OCI-LY3 (cell line): ENCODE results near the gene ZNF521.

Experiments
- H2AFZ ChIP-seq: fragments of 200-600, 300-600 bp; shearing (Covaris generic); 2 replicates; pipeline ENCODE4 v1.6.0; 2014; ENCODE audit warnings: antibody characterized with exemption, low read depth, low read length
- H3K27ac ChIP-seq: fragments of 200-600, 300-600 bp; sonication (generic); 2 replicates; pipeline ENCODE4 v1.5.1; 2014; ENCODE audit warnings: mild to moderate bottlenecking, low read length, moderate library complexity, mixed read lengths
- H3K27me3 ChIP-seq: fragments of 200-600, 300-600 bp; sonication (generic); 2 replicates; pipeline ENCODE4 v1.6.1; 2014; ENCODE audit warnings: low read depth, low read length, mixed read lengths
- H3K36me3 ChIP-seq: fragments of 200-600, 300-600 bp; sonication (generic); replicated peaks from 2 replicates; pipeline ENCODE3; 2014; ENCODE audit warnings: low read depth, low read length, mixed read lengths
- H3K4me1 ChIP-seq: fragments of 300-600, 200-600 bp; sonication (generic); 2 replicates; pipeline ENCODE4 v1.6.1; 2014; ENCODE audit warnings: low read length, mixed read lengths
- H3K4me2 ChIP-seq: fragments of 200-600, 300-600 bp; sonication (generic); 2 replicates; pipeline ENCODE4 v1.6.1; 2014; ENCODE audit warnings: low read length, mixed read lengths
- H3K4me3 ChIP-seq: fragments of 300-600, 200-600 bp; sonication (generic); 2 replicates; pipeline ENCODE4 v1.5.1; 2014; ENCODE audit warnings: antibody characterized with exemption, mild to moderate bottlenecking, low read length, moderate library complexity
- H3K79me2 ChIP-seq: fragments of 300-600, 200-600 bp; shearing (Covaris generic); 2 replicates; pipeline ENCODE4 v1.6.1; 2014; ENCODE audit warnings: mild to moderate bottlenecking, low read length, mixed read lengths
- H3K9ac ChIP-seq: fragments of 300-600, 200-600 bp; shearing (Covaris generic); 2 replicates; pipeline ENCODE4 v1.6.0; 2014; ENCODE audit warnings: mild to moderate bottlenecking, low read length, moderate library complexity
- H3K9me3 ChIP-seq: fragments of 200-600, 300-600 bp; shearing (Covaris generic); 2 replicates; pipeline ENCODE4 v1.6.1; 2014; ENCODE audit warnings: low read length, mixed read lengths; ENCODE audit not compliant: insufficient read depth
- H4K20me1 ChIP-seq: fragments of 200-600, 300-600 bp; sonication (generic); 2 replicates; pipeline ENCODE4 v1.6.1; 2016; ENCODE audit warnings: low read length, mixed read lengths; ENCODE audit not compliant: insufficient read depth
- EZH2phosphoT487 ChIP-seq: fragments of 200-600 bp; shearing (Covaris generic); IDR thresholded peaks from 2 replicates; pipeline ENCODE4 v1.6.1; 2018; ENCODE audit warnings: antibody characterized with exemption, mixed run types, low read depth
- TF ChIP-seq, protein P1 (sequence below): fragments of 200-600, 300-600 bp; sonication (generic); IDR thresholded peaks from 2 replicates; pipeline ENCODE4 v1.5.1; 2014; ENCODE audit warnings: antibody characterized with exemption, low read length, low read depth

ZNF521 gene

DNA sequence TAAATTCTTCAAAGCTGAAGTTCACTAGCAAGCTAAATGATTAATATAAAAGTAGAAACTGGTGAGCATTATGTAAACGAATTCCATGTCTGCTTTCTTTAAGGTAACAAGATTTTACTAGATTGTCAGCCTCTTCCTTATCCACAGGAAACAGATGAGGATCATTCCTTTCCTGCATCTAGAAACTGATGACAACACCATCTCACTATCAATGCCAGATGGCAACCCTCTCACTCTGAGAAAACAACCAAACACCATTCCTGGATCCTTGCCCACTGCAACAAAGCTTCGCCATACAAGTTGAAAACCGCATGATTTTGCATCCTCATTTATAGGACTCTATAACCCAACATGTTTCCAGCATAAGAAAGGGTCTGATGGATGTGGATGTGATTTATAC, 122.9 kb downstream of the ZNF521 start:
- Histone ChIP-seq H3K9me3 (no peaks in the 10 kb centered on the region), H3K4me2 (no peak overlapping the region), H2AFZ (no peak overlapping the region), H3K4me3 (no peak overlapping the region), H3K4me1 (no peaks in the 10 kb centered on the region), H3K27ac (no peak overlapping the region), H3K79me2 (no peaks in the 10 kb centered on the region), H3K9ac (no peak overlapping the region), H3K27me3 (no peaks in the 10 kb centered on the region), H3K36me3 (no peaks in the 10 kb centered on the region), H4K20me1 (no peaks in the 10 kb centered on the region)
- TF ChIP-seq, protein P1, sequence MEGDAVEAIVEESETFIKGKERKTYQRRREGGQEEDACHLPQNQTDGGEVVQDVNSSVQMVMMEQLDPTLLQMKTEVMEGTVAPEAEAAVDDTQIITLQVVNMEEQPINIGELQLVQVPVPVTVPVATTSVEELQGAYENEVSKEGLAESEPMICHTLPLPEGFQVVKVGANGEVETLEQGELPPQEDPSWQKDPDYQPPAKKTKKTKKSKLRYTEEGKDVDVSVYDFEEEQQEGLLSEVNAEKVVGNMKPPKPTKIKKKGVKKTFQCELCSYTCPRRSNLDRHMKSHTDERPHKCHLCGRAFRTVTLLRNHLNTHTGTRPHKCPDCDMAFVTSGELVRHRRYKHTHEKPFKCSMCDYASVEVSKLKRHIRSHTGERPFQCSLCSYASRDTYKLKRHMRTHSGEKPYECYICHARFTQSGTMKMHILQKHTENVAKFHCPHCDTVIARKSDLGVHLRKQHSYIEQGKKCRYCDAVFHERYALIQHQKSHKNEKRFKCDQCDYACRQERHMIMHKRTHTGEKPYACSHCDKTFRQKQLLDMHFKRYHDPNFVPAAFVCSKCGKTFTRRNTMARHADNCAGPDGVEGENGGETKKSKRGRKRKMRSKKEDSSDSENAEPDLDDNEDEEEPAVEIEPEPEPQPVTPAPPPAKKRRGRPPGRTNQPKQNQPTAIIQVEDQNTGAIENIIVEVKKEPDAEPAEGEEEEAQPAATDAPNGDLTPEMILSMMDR = no peak
- TF ChIP-seq EZH2phosphoT487 = no peak

DNA sequence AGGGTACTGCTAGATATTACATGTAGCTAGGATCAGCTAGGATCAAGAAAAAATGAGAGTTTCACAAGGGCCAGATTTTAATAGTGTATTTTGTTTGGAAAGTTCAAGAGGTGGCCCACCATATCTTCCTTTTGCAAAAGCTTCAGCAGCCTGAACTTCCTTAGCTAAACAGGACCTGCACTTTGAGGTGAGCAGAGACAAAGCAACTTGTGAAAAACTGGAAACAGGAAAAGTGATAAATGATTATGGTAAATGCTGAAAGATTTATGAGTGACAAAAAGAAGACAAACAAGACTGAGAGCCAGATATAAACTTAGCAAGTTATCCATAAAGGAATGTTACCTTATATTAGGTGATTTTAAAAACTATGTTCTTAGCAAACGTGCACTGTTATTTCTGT, 123.6 kb downstream of the ZNF521 start:
- Histone ChIP-seq H3K27me3 (no peaks in the 10 kb centered on the region), H3K27ac (no peak overlapping the region), H3K4me1 (no peaks in the 10 kb centered on the region), H3K9me3 (no peaks in the 10 kb centered on the region), H2AFZ (no peak overlapping the region), H4K20me1 (no peaks in the 10 kb centered on the region), H3K4me3 (no peak overlapping the region), H3K9ac (no peak overlapping the region), H3K36me3 (no peaks in the 10 kb centered on the region), H3K79me2 (no peaks in the 10 kb centered on the region), H3K4me2 (no peak overlapping the region)
- TF ChIP-seq, protein P1 = no peak
- TF ChIP-seq EZH2phosphoT487 = no peak

DNA sequence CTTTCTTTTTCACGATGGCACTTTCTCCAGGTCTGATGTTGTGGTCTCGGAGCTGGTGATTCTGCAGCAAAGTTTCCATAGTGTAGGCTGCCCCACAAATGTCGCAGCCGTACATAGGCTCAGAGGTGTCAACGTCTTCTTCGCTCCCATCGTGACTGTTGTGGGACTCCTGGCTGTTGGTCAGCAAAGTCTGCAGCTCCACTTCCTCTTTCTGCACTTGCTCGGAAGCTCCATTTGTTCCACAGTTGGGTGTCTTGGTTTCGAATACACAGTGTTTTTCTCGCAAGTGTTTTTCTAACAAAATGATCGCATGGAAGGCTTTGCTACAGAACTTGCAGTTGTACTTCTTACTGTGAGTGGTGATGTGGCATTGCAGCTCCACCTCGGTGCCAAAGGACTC, 126.8 kb downstream of the ZNF521 start:
- Histone ChIP-seq H3K9ac (no peak overlapping the region), H3K4me1 (no peaks in the 10 kb centered on the region), H4K20me1 (no peaks in the 10 kb centered on the region), H3K9me3 (no peaks in the 10 kb centered on the region), H3K36me3 (no peaks in the 10 kb centered on the region), H2AFZ (no peak overlapping the region), H3K27ac (no peak overlapping the region), H3K27me3 (no peaks in the 10 kb centered on the region), H3K4me2 (no peak overlapping the region), H3K79me2 (no peaks in the 10 kb centered on the region), H3K4me3 (no peak overlapping the region)
- TF ChIP-seq EZH2phosphoT487 = no peak
- TF ChIP-seq, protein P1 = no peak

DNA sequence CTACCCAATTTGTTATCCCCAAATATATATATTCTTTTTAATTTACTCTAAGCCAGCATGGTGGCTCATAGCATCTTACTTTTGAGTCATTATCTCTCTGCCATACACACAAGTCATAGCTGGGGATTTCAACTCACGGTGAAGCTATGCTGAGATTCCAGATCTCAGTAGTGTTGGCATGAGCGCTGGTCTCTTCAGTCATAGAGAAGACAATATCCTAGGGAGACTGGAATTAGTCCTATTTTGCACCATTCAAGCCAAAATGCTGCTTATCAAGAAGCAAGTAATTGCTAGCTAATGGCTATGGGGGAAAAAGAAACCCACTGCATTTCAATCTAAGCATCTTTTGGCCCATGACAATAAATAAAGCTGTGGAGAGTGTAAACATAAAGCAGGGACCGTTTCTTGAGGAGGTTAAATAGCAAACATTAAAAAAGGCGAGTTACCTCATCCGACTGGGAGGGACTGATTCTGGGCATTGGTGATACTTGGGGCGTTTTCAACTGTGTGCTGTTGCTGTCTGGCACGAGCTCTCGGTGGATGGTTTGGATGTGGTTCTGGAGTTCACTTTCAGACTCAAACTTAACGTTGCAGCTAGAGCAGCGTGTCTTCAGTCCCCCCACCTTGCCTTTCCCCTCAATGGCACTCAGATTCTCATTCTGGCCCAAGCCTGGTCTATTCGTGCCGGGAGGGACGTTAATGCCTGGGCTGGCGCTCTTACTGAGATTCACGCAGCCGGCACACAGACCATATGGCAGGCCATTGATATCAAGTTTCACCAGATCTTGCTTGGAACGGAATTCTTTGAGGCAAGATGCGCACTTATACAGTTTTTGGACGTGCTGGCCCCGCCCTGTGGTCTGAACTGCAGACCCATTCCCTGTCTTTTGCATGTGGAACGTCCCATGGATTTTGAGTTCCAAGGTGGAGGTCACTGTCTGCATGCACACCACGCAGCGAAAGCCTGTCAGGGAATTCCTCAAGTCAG, 127.8 kb downstream of the ZNF521 start:
- H4K20me1 ChIP-seq = no peaks in the 10 kb centered on the region
- no peak overlapping the region for H3K4me2 ChIP-seq

More for the DNA sequence above, 127.8 kb downstream of the ZNF521 start:
- Histone ChIP-seq H3K27me3 (no peaks in the 10 kb centered on the region), H3K36me3 (no peaks in the 10 kb centered on the region), H3K79me2 (no peaks in the 10 kb centered on the region), H2AFZ (no peak overlapping the region), H3K9ac (no peak overlapping the region), H3K4me1 (no peaks in the 10 kb centered on the region), H3K9me3 (no peaks in the 10 kb centered on the region), H3K27ac (no peak overlapping the region), H3K4me3 (no peak overlapping the region)
- TF ChIP-seq, protein P1 = no peak
- TF ChIP-seq EZH2phosphoT487 = no peak
